Right renal pelvis (tissue), 4 donors: ENCODE results near the gene CMSS1. TPM values are rescaled to one million over a fixed set of nuclear protein-coding genes. Genes with fewer than 3 reads are reported as not detected.

ENCODE experiments used
- DNase-seq, 4 donors: peaks; one replicate each; pipeline ENCODE4 v3.0.0-alpha.2; 2013; ENCODE audit warnings: low read depth in 4 of 4, low spot score in 3 of 4, missing footprints in 1 of 4
- polyA plus RNA-seq, 4 donors: library from polyadenylated mRNA; unstranded; fragments of 120-200 nt; gene quantifications; one replicate each; pipeline ENCODE4 v1.2.1, GENCODE V29; 2013; ENCODE audit not compliant: insufficient read length in 4 of 4

Gene CMSS1
- polyA plus RNA-seq, 4 donors = 39.3 to 42.3 (median 40.5) TPM

DNA sequence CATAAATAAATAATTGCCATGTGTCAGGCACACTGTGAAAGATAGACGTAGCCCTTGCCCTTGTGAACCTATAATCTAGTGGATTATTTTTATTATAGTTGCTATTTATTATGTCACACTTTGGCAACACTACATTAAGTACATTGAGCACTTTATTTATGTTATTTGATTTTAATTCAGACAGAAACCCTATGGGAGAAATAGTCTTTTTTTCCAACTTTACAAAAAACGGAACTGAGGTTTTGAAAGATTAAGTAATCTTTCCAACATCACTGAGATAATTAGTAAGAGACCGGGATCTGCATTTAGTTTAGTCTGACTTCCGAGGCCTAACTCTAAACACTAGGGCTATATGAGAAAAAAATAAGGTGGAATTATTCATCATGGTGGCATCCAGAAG lies 299.4 kb downstream of the CMSS1 start:
- DNase-seq = no peak

GRCh38 chr3:100120012-100120411 lies 302.4 kb downstream of the CMSS1 start:
- DNase-seq = no peak

DNA sequence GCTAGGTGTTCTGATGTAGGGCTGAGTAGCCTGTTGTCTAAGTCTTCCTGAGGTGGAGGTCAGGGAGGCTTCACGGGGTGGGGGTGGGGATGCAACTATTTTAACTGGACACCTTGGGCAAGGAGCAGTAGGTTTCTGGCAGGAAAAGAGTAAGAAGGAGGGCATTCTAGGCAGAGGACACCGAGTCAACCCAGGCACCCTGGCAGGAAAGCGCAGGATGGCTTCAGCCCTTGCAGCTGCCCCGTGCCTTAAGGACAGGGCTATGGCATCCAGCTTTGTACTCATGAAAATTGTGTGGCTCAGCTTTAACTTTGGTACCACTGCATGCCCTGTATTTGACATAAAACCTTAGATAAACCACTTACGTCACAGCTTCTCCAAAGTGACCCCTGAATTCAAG lies 303.0 kb downstream of the CMSS1 start:
- no peak for DNase-seq

DNA sequence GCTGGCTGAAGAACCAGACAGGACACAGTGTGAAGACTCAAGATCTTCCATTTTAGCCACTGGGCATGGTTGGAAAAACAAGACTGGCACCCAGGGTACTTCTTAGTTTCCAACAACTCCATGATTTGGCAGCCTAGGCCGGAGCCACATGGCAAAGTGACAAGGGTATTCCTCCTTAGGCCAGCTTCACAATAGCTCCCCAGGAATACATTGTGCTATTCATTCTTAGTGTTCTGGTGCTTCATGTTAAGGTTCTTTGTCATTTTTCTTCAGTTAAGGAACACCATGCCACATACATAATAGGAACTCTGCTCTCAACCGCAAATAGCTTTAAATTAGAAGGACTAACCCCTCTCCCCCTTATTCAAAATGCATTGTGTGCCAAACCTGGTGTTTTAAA lies 304.7 kb downstream of the CMSS1 start:
- DNase-seq = no peak

DNA sequence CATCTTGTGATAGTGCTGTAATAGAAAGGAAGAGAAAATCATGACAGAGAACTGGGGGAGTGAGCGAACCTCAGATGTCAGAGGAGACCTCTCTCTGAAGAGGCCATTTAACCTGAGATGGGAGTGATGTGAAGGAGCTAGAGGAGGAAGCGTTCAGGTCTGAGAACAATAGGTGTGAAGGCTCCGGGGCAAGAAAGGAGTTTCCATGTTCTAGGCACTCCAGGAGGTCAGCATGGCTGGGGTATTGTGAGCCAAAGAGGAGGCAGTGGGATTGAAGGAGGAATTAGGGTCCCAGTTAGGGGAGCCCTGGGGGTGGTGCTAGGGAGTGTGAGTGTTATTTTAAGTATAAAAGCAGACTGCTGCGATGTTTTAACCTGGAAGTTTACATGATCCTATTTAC lies 305.4 kb downstream of the CMSS1 start:
- DNase-seq = no peak

- no peak for DNase-seq
Observed at GRCh38 chr3:100124201-100124761, 306.6 kb downstream of the CMSS1 start.

GRCh38 chr3:100125161-100125938 lies 307.7 kb downstream of the CMSS1 start:
- no peak for DNase-seq

DNA sequence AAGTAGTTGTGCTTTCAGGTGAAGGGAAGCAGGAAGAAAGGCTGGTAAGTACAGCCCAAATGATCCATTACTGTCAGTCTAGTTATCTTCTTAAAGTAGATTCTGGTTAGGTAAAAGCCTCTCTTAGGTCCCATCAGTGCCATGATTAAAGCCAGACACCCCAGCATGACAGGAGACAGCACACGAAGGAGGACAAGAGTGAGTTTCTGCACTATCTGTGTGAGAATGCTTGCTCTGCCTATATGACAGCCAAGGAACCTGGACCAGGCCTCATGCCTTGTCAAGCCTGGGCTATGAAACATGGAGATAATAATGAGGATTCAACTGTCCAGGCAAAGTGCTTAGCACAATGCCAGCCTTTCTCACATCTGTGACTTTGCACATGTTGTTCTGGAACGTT lies 310.1 kb downstream of the CMSS1 start:
- DNase-seq = no peak

- no peak for DNase-seq
Observed at GRCh38 chr3:100128565-100128964, 310.9 kb downstream of the CMSS1 start.

DNA sequence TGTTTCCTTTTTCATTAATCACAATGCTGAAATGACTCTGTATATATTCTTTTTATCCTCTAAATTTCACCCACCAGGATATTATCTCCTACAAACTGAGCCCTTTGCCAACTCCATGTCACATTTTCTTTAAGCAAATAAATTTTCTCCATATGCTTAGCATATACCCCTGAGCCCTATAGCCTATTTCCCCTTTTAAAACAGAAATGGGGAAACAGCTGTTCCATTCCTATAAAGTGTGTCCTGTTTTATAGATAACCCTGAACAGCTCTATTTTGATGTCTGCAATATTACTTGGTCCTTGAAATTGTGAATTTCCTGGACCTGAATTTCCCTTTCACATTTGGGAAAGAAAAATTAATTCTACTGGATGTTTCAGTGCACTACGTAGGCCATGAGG lies 312.3 kb downstream of the CMSS1 start:
- DNase-seq = no peak

- no peak for DNase-seq
Observed at GRCh38 chr3:100131241-100131640, 313.6 kb downstream of the CMSS1 start.

DNA sequence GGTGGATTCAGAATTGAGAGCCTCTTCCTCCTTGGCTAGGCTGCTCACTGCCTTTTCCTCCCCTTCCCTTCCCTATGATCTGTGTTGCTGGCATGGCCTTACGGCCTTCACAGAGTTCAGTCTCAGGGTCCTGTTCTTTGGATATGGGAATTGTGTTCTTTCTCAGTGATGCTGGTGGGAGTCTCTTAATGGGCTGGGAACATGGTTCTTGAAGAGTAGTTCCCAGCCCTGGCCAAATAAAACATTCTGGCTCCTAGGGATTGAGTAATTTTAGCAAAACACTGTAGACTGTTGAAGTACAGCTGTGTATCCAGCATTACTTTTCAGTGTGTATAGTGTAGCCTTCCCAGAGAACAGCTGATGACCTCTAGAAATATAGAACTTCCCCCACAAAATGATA lies 319.3 kb downstream of the CMSS1 start:
- no peak for DNase-seq

DNA sequence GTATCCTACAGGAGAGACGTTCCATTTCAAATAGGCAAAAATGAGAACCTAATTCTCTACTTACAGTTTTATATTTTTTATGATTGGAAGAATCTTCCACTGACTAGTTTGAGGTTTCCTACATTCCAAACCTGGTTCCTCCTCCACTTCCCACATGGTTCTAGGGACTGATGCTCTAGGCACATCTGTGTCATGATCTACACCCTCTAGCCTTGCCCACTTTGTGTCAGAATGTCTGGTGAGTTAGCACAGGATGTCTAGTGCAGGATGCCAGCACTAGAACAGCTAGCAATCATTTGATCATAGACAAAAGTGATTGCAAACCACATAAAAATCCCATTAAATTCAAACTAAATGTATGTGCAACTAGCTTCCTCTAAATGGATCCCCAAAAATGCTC lies 323.3 kb downstream of the CMSS1 start:
- DNase-seq = no peak

- no peak for DNase-seq
Observed at GRCh38 chr3:100141586-100141985, 323.9 kb downstream of the CMSS1 start.

DNA sequence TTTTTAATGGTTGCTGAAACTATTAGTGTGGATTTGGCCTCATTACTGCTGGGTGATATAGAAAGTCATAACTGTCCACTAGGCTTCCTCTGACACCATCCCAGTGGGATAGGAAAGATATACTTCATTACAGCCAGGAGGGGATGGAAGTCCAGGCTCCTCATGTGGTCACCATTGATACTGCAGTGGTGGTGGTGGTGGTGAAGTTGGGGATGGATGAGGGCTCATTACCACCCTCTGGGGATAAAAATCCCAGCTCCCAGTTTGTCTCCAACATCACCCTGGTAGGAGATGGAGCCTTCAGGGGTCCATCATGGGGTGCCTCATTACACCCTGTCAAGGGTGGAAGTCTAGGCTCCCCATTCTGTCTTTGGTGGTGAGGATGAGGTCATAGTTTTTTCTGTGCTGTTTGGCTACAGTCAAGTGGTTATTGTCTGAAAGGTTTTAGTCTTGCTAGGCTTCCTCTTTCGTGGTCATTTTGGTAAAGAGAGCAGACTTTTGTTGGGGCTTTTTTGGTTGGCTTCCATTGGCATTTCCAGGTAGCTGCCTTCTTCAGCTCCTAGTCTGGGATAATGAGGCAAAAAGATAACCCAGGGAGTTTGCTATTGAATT lies 326.7 kb downstream of the CMSS1 start:
- DNase-seq = no peak

DNA sequence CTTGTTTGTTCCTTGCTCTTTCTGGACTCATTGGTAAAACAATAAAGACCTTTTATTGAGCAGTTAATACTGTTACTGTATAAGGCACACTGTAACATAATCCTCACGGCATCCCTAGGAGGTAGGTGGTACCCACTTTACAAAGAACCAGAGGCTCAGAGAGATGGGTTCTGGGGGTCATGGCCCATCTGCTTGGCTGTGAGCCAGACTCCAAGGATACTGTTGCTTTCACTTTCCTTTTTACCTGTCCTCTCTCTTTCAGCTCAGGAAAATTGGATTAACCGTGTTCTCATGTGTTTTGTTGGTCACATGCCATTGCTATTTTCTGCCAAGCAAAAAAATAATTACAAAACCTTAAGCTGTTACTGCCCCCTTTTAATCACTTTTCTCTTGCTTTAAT lies 331.5 kb downstream of the CMSS1 start:
- no peak for DNase-seq

GRCh38 chr3:100149713-100150415 lies 332.2 kb downstream of the CMSS1 start:
- no peak for DNase-seq

DNA sequence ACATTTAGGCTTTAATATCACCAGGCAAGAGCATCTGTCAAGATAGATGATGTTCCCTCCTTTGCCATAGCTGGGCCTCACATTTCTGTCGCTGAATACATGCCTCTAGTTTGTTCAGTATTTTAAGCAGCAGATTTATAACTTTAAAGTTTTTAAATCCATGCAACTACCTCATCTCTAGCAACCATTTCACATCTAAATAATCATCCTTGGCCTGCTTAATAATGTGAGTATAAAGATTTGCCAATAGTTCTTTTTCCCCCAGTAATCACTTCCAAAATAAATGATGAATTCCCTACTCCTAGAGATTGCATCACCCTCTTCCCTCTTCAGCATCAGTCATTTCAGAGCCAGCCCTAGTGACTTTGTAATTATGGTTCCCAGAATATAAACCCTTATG lies 332.8 kb downstream of the CMSS1 start:
- no peak for DNase-seq

GRCh38 chr3:100151024-100151707 lies 333.5 kb downstream of the CMSS1 start:
- no peak for DNase-seq

DNA sequence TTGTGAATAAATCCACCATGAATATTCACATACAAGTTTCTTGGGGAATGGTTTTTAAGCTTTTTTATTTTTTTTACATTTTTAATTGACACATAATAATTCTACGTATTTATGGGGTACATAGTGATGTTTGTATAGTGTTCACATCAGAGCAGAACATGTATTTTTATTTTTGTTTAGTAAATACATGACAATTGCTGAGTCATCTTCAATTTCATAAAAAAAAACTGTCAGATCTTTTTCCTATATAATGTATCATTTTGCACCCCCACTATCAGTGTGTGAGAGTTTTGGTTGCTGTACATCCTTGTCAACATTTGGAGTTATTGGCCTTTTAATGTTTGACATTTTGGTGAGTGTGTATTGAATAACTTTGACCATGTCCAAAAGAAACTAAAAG lies 336.5 kb downstream of the CMSS1 start:
- no peak for DNase-seq

- DNase-seq = no peak
Observed at GRCh38 chr3:100155128-100155527, 337.5 kb downstream of the CMSS1 start.
